HG02763 (cell line): ENCODE data around the gene LRRC72.
A peak's percentile ranks its signal among the peaks of the same experiment; 100 is the strongest.
"Not testable (repeated sequence)": the region's sequence is repeated elsewhere in the genome, so short reads cannot be mapped to it uniquely, and the experiment has no call there.

ENCODE experiments used
- ATAC-seq: cut with Tn5 transposase; IDR thresholded peaks from one replicate; pipeline ENCODE4 v1.9.1; 2021; ENCODE audit warnings: mild to moderate bottlenecking, moderate library complexity; ENCODE audit not compliant: unreplicated experiment

The LRRC72 gene

DNA sequence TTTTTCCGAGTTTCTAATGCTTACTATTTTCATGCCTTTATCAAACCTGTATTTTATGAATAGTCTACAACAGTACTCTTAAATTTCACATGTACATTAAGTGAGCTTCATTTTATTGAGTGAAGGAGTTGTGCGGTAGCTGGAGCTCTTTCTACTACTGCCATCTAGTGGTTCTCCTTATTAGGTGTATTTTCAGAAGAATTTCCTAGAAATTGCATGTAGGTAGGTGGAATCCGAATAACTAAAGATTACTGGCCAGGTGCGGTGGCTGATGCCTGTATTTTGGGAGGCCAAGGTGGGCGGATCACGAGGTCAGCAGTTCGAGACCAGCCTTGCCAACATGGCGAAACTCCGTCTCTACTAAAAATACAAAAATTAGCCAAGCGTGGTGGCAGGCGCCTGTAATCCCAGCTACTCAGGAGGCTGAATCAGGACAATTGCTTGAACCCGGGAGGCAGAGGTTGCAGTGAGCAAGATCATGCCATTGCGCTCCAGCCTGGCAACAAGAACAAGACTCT is 38.3 kb downstream of the LRRC72 start:
- ATAC-seq: peak; percentile 67

DNA sequence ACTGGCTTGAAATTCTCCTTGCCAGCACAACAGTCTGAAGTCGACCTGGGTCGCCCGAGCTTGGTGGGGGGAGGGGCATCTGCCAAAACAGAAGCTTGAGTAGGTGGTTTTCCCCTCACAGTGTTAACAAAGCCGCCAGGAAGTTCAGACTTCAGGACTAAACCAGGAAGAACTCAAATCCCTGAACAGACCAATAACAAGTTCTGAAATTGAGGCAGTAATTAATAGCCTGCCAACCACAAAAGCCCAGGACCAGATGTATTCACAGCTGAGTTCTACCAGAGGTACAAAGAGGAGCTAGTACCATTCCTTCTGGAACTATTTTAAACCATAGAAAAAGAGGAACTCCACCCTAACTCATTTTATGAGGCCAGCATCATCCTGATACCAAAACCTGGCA is 45.3 kb downstream of the LRRC72 start:
- ATAC-seq: no peak

DNA sequence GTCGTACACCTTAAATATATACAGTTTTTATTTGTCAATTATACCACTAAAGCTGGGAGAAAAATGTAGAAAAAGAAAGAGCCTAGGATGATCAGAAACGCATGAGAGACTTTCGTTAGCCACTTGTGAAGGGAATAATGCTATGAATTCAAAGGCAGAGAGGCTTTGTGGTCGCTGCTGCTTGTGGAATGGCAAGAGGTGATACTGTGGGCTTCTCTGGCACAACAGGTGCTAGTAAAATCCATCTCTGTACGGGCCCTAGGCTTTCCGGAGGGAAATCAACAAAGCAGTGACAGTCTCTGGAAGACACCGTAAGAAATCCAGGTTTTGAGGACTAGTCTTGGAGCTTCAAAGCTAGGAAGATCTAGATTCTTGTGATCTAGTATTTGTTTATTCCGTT is 52.6 kb downstream of the LRRC72 start:
- no peak for ATAC-seq

DNA sequence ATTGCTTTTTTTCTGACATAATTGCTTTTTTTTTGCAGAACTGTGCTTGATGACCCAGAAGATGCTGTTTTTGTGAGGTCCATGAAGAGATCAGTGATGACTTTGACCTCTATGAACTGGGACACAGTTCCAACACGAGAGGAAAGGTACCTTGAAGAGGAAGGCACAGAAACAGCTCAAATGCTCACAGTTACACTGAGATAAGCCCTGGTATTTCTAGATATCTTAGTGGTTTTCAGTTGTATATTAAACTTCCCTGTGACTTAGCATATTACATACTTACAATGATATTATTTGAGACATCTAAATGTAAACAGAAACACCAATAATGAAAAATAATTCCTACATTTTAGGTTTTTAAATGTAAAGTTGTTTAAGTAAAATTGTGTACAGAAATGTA is 54.7 kb downstream of the LRRC72 start:
- no peak for ATAC-seq

DNA sequence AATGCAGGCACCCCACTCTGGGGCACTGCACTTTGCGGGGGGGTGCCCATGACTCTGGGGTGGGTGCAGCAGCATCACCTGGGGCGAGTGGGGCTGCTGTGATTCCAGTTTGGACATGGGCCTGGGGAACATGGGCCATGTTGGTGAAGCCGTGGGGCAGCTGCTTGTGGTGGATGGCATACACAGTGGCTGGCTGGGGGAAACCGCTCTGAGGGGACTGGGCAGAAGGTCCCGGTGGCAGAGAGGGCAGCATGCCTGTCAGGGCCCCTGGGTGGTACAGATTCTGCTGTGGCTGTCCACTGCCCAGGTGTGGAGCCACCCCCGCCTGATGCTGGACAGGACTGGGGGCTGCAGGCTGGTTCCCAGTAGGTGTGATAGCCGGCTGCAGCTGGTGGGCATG is 57.2 kb downstream of the LRRC72 start:
- ATAC-seq: no peak

DNA sequence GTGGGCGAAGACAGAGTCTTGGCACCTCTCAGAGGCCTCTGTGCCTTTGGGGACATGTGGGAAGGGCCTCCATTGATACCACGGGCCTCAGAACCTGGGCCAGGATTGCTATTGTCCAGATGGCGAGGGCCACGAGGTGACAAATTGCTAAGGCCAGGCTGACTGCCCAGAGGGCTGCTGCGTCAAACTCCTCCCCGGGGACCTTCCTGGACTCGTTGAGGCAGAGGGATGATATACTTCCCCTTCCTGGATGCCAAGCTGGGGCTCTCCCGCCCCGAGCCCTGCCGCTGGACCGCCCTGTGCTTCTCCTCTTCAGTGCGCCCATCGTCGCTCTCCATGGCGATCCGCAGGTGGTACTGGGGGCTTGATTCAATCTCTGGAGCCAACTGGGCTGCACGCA is 58.9 kb downstream of the LRRC72 start:
- ATAC-seq: no peak

DNA sequence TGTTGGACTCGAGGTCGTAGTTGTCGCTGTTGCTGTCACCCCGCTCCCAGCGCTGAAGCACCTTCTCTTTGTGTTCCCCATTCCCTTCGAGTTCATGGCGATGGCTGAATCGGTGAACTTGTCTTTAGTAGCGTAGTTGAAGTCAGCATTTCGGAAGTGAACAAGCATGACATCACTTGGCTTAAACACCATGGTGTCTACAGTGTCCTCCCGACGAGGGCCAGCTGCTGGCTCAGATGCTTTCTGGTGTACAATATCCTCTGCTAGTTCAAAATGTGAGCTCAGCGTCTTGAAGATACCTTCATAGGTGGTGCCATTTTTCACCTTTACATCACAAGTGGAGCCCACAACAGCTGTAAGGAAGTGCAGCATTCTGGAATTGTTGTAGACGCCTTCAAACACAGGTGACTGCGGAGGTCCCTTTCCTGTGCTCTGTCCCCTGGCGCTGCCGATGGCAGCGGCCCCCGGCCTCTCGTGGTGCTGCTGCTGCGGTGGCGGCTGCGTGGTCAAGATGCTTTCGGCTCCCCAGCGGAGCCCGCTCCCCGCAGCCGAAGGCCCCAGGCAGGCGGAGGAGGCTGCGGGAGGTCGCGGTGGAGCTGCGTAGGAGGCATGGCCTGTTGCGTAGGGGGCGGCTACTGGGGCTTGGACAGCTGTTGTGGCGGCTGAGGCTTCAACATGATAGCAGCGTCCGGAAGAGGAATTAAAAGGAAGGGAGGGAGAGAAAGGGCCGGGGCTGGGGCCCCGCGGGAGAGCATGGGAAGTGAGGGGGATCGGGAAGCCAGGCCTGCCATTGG is 59.7 kb downstream of the LRRC72 start:
- ATAC-seq: no peak

DNA sequence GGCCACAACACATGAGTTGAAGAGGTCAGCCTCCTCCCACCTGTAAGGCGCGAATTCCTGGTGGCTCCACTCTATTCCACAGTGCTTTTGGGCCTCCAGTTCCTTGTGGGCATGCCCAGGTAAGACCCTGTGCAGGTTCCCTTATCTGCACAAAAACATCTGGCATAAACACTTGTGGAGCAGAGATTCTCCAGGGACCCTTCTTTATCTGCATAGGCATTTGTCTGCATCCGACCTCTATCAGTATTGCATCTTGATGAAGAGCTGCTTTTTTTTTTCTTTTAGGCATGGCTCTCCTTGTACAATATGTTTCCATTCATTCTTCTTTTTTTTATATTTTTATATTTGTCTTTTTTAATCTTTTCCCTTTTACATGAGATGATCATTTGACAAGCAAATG is 60.5 kb downstream of the LRRC72 start:
- no peak for ATAC-seq

DNA sequence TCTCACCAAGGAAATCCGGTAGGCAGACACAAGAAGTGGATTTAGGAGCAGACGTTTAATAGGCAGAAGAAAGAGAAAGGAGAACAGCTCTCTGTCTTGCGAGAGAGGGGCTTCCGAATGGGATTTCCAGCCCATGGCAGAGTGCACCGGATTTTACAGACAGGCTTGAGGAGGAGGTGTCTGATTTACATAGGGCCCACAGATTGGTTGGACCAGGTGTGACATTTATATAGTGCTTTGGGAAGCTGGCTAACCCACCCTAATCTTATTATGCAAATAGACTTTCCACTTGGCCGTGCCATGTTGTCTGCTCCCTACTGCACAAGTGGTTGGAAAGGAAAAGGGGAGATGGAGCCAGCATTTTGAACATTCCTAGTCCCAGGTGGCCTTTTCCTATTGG is 61.2 kb downstream of the LRRC72 start:
- no peak for ATAC-seq

DNA sequence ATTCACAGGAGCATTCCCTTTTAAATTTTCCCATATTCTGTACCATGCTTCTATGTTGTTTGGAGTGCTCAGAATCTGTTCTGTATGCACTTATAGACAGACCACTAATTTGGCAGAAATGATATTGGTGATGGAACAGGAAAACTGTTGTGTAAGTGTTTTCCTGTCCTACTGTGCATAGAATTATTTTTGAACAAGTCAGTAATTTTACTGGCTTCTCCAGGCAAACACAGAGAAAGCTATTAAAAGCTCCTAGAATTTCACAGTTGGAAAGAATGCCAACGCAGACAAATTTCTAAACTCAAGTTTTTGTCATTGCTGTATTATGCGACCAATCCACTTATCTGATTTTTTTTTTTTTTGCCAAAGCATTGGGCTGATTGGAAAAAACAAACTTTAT is 63.3 kb downstream of the LRRC72 start:
- ATAC-seq: no peak

DNA sequence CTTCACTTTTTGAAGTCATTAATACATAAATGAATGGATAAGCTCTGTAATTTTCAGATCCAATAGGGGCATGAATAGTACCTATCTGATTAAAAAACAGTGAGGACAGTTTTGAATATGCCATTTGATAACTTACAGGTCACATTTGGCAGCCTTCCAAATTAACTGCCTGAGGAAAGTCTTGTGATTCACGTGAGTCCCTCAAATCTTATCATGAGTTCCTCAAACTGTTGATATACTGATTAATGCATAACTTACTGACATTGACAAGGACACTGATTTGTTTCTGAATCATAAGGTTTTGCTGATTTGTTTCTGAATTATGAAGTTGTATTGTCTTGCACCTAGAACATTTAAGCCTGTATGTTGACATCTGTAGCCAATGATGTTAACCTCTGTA is 63.8 kb downstream of the LRRC72 start:
- no peak for ATAC-seq

DNA sequence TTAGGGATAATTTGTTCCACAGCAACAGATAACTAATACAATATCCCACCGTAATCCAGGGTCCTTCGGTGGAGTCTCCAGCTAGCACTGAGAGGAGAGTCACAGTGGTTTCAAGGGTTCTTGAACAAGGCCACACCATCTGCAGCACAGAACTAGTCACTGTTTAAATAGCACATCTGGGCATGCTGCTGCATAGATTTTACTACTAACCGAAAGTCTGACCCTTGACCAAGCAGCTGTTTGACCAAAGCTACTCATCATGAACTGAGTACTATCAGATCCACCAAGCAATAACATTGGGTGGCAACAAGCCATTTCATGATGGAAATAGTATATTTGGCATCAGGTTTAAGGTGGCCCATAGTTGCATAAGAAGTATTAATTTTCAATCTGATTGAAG is 65.8 kb downstream of the LRRC72 start:
- no peak for ATAC-seq

DNA sequence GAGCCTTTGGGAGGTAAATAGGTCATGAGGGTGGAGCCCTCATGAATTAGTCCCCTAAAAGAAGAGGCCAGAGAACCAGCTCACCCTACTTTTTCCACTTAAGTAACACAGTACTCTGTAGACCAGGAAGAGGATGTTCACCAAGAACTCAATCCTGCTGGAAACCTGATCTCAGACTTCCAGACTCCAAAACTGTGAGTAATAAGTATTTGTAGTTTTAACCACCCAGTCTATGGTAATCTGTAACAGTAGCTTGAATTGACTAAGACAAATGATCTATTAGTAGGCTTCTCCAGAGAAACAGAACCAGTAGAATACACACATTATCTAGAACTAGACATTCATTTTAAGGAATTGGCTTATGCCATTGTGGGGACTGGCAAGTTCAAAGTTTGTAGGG is 67.4 kb downstream of the LRRC72 start:
- no peak for ATAC-seq

DNA sequence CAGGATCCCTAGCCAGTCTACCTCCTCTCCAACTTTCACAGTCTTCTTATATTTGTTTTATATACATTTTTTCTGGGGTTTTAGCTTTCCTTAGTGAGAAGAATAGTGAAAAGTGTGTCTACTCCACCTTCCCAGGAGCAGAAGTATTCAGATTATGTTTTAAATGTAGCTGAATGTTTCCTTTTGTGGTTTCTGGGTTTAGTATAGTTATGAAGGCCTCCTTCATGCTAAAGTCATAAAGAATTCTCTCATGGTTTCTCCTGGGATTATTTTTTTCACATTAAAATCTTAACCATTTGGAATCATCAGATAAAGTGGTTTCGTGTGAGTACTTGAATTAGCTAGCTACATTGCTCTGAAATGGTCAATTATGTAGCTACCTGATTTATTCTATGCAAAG is 68.1 kb downstream of the LRRC72 start:
- ATAC-seq: no peak

DNA sequence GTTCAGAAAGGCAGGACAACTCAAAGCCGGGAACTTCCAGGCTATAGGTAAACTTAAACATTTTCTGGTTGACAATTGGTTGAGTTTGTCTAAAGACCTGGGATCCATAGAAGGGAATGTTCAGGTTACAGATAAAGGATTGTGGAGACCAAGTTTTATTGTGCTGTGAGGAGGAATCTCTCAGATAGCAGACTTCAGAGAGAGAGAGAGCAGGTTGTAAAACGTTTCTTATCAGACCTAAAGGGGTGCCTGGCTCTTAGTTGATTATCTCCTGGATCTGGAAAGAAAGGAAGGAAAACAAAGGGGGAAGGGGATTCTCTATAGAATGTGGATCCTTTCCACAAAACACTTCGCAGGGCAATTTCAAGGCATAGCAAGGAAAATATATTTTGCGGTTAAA is 69.0 kb downstream of the LRRC72 start:
- not testable (repeated sequence) for ATAC-seq

DNA sequence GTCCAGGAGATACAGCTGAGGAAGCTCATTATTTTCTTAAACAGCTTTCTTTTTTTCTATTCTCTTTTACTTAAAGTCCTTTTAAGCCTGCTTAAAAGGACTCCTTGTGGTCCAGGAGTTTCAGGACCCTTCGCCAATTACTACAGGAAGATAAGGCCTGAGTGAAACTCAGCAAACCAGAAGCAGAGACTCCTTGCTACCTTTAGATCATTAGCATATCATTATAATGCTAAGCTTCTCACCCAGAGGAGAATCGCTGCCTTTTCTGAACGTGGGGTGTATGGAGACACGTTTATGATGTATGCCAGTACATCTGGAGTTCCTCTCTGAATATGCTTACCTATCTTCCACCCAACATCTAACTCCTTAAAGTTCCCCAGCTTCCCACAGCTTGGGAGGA is 71.4 kb downstream of the LRRC72 start:
- ATAC-seq: no peak

DNA sequence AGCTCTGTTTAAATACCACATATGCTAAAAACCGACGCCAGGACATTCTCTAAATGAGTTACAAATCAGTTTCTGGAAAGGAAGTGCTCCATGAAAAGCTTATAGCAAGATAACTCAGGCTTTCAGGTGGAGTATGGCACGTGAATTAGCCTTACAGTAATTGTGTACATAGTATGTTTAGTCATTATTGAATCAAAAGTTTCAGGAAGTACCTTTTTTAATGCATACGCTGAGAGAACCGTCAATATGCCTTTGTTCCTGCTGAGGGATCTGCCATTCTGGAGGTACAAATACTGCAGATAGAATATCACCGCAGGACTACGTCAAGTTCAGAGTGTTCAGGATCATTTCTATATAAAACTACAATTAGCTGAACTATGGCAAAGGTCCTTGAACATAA is 73.2 kb downstream of the LRRC72 start:
- ATAC-seq: no peak

DNA sequence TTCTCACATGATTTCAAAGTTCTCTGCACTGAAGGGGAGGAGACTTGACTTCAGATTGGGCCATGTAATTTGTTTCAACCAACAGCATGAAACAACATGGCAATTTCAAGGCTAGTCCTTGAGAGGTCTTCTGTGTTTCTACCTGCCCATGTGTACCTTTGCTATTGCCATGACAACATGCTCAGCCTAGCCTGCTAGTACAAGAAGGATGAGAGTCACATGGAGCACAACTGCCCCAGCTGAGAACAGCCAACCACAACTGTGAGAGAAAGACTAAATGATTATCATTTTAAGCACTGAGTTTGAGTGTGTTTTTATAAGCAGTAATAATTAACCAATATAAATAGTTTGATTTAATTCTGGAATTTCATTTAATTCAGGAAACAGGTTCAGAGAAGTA is 77.0 kb downstream of the LRRC72 start:
- no peak for ATAC-seq

DNA sequence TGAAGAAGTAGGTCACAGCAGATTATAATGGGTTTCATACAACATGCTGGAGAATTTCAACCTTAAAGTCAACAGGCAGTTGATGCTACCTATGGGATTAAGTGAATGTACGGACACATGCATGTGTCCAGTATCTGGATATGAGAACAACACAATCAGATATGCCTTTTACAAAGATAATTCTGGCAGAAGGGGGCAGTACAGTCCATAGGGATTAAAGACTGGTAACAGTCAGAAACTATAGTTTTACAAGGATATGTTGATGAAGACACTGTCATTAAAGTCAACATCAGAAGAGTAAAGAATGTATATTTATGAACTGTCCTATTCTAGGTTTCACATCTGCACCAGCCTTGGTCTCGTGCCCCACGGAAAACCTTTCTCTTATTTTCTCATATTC is 77.4 kb downstream of the LRRC72 start:
- no peak for ATAC-seq

DNA sequence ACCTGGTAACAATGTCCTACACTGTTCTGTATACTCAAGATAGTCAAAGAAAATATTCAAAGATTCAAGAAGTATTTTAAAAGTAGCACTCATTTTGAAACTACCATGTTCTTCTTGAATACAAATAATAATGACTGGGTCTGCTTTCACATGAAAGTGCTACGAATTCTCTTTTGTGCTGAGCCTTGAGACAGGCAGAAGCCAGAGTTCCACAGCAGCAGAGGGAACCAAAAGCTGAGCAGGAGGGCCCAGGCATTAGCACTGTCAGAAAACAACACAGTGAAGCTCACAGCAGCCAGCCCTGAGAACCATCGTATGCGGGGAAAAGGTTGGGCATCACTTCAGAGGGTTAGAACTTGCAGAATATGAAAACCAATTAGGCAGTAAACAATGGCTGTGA is 80.1 kb downstream of the LRRC72 start:
- no peak for ATAC-seq

DNA sequence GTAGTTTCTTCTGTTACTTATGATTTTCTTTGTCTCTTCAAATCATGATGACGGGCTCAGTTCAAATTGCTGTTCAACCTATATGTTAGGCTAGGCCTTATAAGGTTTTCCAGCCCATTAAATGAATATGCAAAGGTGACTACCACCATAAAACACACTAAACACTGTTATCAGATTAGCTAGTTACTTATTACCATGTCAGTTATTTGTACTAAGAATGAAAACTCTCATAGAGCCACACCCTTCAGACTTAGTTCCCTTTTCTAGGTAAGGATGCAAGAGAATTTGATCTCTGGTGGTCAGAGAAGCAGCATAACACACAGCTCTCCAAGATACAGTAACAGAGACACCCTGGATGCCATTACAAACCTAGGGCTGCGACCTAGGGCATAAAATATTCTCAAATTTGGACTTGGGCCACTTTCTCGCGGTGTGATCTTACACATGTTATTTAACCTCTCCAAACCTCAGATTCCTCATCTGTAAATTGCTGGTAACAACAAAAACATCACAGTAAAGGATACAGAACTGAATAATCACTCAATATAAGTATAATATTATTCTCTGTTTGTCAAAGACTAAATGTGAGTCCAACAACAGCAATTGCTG is 83.3 kb downstream of the LRRC72 start:
- ATAC-seq: peak; percentile 74

DNA sequence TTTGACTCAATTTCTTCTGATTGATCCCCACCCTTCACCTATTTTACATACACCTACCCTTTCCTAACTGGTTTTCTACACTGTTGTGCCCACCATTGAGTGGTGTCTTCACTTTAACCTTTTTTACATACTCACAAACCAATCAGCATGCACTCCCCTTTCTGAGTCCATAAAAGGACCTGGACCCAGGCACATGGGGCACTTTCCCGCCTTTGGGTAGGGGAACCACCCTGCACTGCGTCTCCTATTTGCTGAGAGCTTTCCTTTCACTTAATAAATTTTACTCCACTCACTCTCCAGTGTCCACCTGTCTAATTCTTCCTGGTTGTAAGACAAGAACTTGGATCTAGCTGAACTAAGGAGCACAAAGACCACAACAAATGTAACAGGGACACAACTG is 85.1 kb downstream of the LRRC72 start:
- ATAC-seq: no peak

DNA sequence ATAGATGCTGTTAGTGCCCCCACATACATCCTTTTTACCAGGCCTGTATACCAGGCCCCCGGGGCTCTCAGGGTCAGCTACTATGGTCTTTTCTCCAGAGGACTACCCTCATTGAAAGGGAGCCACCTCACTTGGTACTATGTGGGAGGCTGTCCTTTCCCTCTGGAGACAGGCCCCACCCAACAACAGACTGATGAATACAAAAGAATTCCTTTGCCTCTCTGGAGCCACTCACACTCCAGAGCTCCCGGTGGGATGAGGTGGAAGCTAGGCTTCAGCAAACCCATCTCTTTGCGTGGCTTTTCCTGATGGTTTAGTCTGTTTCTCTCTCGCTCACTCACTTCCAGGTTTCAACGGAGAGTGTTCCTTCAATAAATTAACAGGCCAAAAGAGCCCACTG is 88.6 kb downstream of the LRRC72 start:
- no peak for ATAC-seq
